ENCODE results near the gene ASAP3.

GRCh38 chr1:23496490-23497181 lies 12.7 kb upstream of the ASAP3 start:
- TF ChIP-seq POLR2A (IDR thresholded peaks at IDR 0.05), result no peak
- TF ChIP-seq CTCF (IDR thresholded peaks at IDR 0.05), result no peak
